Stimulated activated CD4-positive, alpha-beta T cell treated with anti-CD3 and anti-CD28 coated beads, Interleukin-12 subunit alpha, Interleukin-12 subunit beta, amount 100 ng/mL, for 4 hours (primary cell): ENCODE results near the gene RNF8.
"Not testable (repeated sequence)": the region's sequence is repeated elsewhere in the genome, so short reads cannot be mapped to it uniquely, and the experiment has no call there.

Experiments
- DNase-seq: peaks from one replicate; pipeline ENCODE4 v3.0.0-alpha.2; 2020

Gene RNF8

DNA sequence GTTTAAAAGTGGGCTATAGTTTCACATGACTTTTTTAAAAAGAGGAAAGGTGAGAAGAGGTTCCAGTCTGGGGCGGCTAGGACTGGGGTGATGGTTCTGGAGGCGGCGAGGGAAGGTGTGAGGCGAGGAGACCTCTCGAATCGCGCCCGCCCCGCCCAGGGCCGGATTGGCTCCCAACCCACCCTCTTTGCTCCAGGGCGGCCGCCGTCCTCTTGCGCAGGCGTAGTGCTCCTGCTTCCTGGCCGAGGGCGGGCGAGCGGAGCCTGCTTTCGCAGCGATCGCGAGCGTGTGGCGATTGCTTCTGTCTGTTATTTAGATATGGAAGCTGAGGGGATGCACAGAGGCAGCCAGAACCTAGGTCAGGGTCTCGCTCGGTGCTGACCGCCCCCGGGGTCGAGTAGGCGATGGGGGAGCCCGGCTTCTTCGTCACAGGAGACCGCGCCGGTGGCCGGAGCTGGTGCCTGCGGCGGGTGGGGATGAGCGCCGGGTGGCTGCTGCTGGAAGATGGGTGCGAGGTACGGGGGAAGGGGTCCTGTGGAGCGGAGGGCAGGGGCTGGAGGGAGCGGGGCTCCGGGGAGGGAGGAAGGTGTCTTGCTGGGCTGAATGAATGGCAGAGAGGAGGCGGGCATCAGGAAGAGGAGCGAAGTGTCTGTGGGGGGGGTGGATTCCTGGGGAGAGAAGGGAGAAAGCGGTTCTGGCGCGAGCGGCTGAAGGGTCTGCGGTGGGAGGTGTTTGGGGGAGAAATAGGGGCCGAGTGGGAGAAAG is at the start of gene RNF8:
Gene RNF8, plus strand, starts transcription at position 223 of the 765 bp plus-strand sequence. Its CDS starts 182 bp downstream, at position 405.
- DNase-seq, result peak; percentile 87

GRCh38 chr6:37304766-37305165 is 49.0 kb upstream of the RNF8 start:
- no peak for DNase-seq

GRCh38 chr6:37305841-37306425 is 47.9 kb upstream of the RNF8 start:
- no peak for DNase-seq

DNA sequence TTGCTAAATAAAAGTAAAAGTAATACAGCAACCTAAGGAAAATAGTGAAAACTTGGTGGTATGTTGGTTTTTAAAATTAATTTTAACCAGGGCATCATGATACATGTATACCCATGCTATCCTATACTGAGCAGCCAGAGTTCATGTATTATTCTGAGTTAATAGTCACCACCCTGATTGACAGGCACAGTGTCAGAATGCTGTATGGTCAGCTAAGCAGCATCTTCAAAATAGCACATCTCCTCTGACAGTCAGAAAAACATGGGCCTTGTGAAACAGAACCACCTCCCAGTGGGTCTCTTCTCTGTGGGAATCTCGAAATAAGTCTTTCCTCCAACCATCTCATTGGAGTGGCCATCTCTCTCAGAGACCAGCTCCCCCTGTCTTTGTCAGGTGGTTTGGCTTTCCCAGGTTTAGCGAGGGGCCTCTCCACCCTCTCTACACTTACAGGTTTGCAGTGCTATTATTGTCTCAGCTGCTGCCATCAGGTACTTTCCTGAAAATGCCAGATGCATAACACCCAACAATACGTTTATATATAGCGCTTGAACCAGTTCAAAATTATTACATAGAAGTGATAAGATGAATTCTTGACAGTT is 47.1 kb upstream of the RNF8 start:
- DNase-seq, result no peak

DNA sequence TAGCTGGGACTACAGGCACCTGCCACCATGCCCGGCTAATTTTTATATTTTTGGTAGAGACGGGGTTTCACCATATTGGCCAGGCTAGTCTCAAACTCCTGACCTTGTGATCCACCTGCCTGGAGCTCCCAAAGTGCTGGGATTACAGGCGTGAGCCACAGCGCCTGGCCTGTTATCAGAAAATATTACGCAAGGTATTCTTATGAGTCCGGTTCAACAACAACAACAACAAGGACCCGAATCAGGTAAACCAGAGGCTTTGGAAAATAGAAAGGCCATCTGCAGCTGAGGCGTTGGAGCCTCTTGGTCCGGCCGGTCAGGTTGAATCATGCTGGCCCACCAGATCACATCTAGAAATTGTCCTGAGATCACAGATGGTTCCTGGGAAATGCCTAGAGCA is 46.3 kb upstream of the RNF8 start:
- not testable (repeated sequence) for DNase-seq

GRCh38 chr6:37308069-37308815 is 45.5 kb upstream of the RNF8 start:
- no peak for DNase-seq

GRCh38 chr6:37309046-37309445 is 44.7 kb upstream of the RNF8 start:
- no peak for DNase-seq

DNA sequence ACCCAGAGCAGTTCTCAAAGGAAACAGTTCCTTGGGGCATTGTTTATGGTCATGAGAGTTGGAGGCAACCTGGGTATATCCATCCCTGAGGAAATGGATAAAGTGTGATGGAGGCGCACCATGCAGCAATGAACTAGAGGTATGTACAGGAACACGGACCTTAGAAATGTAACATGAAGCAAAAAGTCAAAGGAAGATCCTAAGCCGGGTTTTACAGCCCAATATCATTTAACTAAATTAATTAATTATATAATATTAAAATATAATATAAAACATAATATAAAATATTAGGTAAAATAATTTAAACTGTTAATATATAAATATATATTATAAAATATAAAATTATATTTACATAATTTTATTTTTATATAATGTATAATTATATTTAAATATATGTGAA is 44.1 kb upstream of the RNF8 start:
- DNase-seq, result no peak

DNA sequence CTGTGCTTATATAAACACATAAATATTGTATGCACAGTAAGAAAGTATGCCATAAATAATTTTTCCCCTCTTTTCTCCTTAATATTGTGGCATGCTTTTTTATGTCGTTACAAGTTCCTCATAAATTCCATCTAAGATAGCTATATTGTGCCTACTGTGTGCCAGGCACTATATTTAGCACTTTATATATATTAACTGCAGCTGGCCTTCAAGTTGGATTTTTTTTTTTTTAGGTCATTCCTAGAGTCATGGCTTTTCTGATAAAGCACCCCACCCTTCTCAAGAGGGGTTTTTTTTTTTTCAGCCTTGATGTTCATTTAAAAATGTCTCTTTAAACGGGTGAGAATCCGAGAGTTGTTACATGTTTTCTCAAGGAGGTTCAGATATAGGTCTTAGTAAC is 42.8 kb upstream of the RNF8 start:
- DNase-seq, result no peak

- no peak for DNase-seq
These were observed 41.9 kb upstream of the RNF8 start for GRCh38 chr6:37311741-37312473.

DNA sequence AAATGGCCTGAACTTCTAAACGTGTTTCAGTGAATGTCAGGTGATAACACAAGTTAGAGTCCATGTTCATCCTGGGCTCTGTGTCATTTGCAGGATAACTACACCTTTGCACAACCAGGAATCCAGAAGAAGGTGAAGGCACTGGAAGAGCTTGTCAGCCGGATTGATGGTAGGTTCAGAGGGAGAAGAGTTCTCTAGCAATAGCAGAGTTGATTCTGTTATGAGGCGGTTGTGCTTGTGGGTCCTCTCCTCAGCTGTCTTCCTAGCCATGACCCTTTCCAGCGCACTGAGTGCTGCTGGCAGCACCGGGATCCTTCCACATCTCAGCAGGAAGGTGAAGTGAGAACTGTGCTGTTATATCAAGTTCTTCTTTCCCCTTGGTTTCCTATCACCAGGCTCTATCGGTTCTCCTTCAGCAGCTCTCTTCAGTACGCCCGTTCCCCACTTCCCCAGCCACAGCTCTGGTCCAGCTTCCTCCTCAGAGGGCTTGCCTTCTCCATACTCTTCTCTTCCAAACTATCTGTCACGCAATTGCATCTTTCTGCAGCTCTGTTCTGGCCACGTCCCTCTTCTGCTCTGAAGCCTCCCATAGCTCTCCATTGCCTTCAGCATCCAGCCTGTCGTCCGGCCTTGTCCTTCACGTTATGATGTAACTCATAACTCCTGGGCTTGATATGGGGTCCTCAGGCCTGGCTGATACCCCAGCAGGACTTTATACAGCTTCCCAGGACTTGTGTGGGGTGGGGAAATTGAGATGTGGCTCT is 39.9 kb upstream of the RNF8 start:
- DNase-seq, result no peak

- DNase-seq, result peak; percentile 17
These were observed 39.2 kb upstream of the RNF8 start for GRCh38 chr6:37314487-37315156.

DNA sequence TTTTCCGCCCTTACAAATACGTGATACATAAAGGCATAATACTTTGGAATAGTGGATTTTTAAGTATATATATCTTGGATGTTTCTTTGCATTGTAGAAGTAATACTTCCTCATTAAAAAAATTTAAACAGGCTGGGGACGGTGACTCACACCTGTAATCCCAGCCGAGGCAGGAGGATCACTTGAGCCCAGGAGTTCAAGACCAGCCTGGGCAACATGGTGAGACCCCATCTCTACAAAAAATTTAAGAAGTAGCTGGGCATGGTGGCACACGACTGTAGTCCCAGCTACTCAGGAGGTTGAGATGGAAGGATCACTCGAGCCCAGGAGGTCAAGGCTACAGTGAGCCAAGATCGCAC is 38.6 kb upstream of the RNF8 start:
- DNase-seq, result no peak

GRCh38 chr6:37316071-37316470 is 37.7 kb upstream of the RNF8 start:
- no peak for DNase-seq

- DNase-seq, result no peak
These were observed 36.3 kb upstream of the RNF8 start for GRCh38 chr6:37317312-37318038.

DNA sequence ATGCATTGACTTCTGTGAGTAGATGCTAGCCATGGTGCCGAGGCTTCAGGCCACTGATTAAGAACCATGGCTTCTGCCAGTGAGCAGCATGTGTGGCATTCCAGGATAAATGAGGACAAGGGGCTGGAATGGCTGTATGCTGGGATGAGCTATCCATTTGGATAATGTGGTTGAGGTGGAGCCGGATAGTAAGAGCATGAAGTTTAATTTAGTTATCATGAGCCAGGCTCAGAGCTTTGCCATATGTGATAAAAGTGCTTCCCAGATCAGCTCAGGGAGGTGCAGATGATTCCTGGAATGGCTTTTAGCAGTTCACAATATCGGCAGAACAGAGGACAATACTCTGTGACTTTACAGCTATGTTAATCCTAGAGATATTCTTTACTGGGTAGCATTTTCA is 34.6 kb upstream of the RNF8 start:
- DNase-seq, result no peak

DNA sequence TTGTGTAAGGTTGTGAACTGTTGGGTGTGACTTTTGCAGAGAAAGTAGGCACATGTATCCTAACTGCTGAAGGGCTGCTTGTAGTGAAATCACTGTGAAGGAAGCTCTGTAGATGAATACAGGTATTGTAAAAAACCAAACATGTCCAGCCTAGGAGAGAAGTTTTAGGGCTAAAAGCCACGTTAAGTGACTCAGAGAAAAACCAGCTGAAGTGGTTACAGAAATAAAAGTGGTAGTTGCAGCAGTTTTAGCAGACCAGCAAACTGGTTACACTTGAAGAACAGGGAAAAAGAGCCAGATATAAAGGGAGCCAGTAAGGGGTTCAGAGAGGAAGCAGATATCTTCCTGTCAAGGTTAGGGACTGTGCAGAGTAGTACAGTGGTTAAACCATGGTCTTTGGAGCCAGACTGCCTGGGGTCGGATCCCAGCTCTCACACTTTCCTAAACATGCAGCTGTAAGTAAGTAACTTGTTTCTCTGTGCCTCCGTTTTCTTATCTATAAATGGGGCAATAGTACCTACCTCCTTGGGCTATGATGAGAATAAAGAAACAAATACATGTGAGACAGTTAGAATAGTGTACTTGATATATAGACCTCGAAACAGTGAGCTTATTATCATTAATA is 33.8 kb upstream of the RNF8 start:
- DNase-seq, result no peak

DNA sequence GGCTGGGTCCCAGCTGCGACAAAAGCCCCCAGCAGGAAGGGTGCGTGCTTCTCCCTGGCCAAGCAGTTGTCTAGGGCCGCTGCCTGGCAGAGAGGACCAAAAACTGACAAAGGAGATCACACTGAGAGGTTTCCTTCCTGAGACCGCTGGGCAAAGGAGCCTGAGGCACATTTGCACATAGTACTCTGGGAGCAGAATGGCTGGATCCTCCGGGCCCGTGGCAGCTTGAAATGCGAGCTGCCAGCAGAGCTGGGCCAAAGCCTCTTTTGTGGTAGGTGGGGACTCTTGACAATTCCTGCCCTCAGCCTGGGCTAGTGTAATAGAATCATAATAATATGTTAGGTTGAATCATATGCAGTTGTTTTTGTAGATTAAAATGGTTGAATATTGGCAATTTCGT is 33.1 kb upstream of the RNF8 start:
- no peak for DNase-seq

DNA sequence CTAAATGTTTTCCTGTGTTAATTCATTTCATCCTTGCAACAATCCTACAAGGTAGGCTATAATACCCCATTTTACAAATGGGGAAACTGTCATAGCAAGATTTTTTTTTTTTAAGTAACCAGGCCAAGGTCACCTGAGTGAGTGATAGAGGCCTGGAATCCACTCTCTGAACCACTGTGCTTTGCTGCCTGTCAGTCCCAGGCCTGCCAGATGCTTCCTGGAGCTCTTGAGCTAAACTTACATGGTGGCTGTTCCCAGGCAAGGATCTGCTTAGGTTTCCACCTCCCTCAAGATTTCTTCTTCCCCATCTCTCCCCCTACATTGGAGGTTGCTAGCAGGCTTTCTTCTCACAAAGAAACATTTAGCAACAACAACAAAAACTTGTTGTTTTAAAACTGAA is 32.7 kb upstream of the RNF8 start:
- DNase-seq, result no peak
